Measurements from ENCODE around the gene DAW1.

GRCh38 chr2:227834423-227834822, 37.0 kb upstream of the DAW1 start:
- TF ChIP-seq CTCF (conservative IDR thresholded peaks at IDR 0.05) (no peak), EZH2 (IDR thresholded peaks at IDR 0.05; ENCODE audit: low read depth) (no peak)
